SJCRH30 (cell line): ENCODE results near the gene NME9. TPM values are rescaled to one million over a fixed set of nuclear protein-coding genes. Genes with fewer than 3 reads are reported as not detected.
"Not testable (repeated sequence)": the region's sequence is repeated elsewhere in the genome, so short reads cannot be mapped to it uniquely, and the experiment has no call there.

Source experiments
- DNase-seq, 2 experiments: peaks; one replicate each; pipeline ENCODE4 v3.0.0-alpha.2; 2015 to 2020
- H3K27ac ChIP-seq: fragments of 250-450 bp; sonication (Bioruptor Pico); 2 replicates; pipeline ENCODE4 v1.5.1; 2020; ENCODE audit warnings: mild to moderate bottlenecking, moderate library complexity
- H3K27me3 ChIP-seq: fragments of 250-450 bp; sonication (Bioruptor Pico); 2 replicates; pipeline ENCODE4 v1.5.1; 2020; ENCODE audit warnings: mild to moderate bottlenecking, moderate library complexity
- H3K36me3 ChIP-seq: fragments of 250-450 bp; sonication (Bioruptor Pico); 2 replicates; pipeline ENCODE4 v1.5.1; 2020; ENCODE audit warnings: mild to moderate bottlenecking, moderate library complexity
- H3K4me1 ChIP-seq: fragments of 250-450 bp; sonication (Bioruptor Pico); 2 replicates; pipeline ENCODE4 v1.5.1; 2020; ENCODE audit warnings: mild to moderate bottlenecking, moderate library complexity
- H3K4me3 ChIP-seq: fragments of 250-450 bp; sonication (Bioruptor Pico); 2 replicates; pipeline ENCODE4 v1.5.1; 2020; ENCODE audit warnings: mild to moderate bottlenecking, moderate library complexity
- H3K9me3 ChIP-seq: fragments of 250-450 bp; sonication (Bioruptor Pico); replicated peaks from 2 replicates; pipeline ENCODE4 v1.5.1; 2020; ENCODE audit warnings: mild to moderate bottlenecking, moderate library complexity
- total RNA-seq: library from RNA; depleted of rRNA; stranded (reverse); fragments of >200 nt; shearing (Covaris generic); gene quantifications from 2 replicates; pipeline ENCODE4 v1.2.3, GENCODE V29; 2014; rRNA removed

NME9 gene, protein sequence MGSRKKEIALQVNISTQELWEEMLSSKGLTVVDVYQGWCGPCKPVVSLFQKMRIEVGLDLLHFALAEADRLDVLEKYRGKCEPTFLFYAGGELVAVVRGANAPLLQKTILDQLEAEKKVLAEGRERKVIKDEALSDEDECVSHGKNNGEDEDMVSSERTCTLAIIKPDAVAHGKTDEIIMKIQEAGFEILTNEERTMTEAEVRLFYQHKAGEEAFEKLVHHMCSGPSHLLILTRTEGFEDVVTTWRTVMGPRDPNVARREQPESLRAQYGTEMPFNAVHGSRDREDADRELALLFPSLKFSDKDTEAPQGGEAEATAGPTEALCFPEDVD
- total RNA-seq, result 0.08 TPM in 1 of 2 replicates, not detected in the other

DNA sequence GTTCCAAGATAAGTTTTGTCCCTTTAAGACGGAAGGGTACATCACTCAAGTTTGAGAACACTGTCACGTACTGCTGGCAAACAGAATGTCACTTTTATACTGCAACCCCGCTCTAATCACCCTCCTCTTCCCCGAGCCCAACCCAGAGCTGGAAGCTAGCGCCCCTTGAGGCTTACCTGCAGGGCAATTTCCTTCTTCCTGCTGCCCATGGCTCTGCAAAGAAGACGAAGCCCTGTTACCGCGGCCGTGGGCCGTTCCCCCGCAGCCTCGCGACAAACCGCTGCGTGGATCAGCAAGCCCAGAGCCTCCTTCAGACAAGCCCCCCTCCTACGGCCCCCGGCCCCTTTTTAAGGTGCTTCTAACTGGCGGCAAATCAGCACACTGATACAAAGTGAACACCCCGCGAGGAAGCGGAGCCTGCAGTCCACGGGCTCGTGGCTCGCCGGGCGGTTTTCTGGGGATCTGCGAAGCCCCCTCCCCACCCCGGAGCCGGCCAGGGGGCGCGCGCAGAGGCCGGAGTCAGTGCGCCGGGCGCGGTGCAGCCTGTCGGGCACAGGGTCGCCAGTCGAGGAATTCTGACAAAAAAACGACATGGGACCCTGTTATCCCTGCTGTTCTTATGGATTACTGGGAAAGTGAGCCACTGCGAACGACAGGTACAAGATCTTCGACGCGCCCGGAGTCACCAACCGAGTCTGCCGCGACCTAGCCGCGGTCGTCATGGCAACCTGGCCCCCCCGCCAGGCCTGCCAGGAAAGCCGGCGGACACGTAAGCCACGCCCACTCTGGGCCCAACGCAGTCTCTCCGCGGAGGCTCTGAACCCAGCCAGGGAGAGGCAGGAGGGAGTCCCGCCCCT lies at the start of gene NME9:
Gene NME9, minus strand, starts transcription at position 725 of the 857 bp plus-strand sequence. Its CDS starts 516 bp downstream, at position 209.
- Histone ChIP-seq H3K27me3 (no peaks in the 10 kb centered on the region), H3K4me3 (peak within 1 kb of the TSS; percentile 58), H3K27ac (no peak within 1 kb of the TSS), H3K9me3 (no peaks in the 10 kb centered on the region), H3K4me1 (peaks cover 18% of the 10 kb centered on the region), H3K36me3 (no peaks in the 10 kb centered on the region)
- peak; percentile 94 to 95 for DNase-seq

DNA sequence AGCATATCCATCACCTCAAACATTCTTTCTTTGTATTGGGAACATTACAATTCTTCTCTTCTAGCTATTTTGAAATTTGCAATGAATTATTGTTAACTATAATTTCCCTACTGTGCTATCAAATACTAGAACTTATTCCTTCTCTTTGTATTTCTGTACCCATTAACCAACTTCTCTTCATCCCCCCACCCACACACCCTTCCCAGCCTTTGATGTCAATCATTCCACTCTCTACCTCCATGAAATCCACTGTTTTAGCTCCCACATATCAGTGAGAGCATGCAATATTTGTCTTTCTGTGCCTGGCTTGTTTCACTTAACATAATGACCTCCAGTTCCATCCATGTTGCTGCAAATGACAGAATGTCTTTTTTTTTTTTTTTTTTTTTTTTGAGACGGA lies 49.3 kb upstream of the NME9 start:
- Histone ChIP-seq H3K27ac (no peak overlapping the region), H3K4me3 (no peak overlapping the region), H3K4me1 (peaks cover 17% of the 10 kb centered on the region; the same call in 1 of the 2 replicates), H3K27me3 (no peaks in the 10 kb centered on the region), H3K36me3 (peaks cover 10% of the 10 kb centered on the region), H3K9me3 (no peaks in the 10 kb centered on the region)
- DNase-seq, result no peak

DNA sequence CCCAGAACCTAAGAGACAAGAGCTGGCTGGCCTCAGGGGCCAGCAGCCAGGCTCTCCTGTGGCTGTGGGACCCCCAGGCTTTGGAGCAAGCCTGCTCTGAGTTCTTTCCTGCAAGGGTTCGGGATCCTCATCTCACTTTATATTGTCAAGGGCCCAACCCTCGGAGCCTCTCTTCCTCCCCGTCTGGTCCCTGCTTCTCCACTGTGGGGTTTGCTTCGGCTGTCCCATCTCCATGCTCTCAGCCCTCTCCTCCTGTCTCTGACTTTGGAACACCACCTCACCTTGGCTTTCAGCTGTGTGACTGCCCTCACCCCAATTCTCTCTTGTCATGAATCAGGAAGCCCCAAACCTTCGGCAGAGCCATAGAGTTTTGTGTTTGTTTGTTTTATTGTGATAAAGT lies 48.7 kb upstream of the NME9 start:
- H3K27me3 ChIP-seq, result no peaks in the 10 kb centered on the region
- H3K4me3 ChIP-seq, result no peak overlapping the region
- H3K36me3 ChIP-seq, result peaks cover 15% of the 10 kb centered on the region
- H3K4me1 ChIP-seq, result peaks cover 17% of the 10 kb centered on the region; the same call in 1 of the 2 replicates
- H3K9me3 ChIP-seq, result no peaks in the 10 kb centered on the region
- DNase-seq, result no peak
- no peak overlapping the region for H3K27ac ChIP-seq

DNA sequence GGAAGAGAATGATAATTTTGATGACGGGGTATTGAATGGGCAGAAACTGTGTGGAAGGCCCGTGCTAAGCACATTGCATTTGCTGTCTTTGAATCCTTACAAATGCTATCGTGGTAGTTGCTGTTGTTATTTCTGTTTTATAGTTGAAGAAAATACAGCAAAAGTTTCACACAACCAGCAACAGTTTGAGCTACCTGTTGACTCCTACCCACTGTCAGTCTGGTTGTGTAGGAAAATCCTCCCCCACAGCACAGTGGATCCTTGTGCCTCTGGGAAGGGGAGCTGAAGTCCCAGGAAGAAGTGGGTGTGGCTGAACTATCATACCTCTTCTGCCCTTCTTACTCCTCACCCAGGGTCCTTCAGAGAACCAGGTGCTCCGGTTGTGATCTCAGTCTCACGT lies 48.2 kb upstream of the NME9 start:
- no peak for DNase-seq
- H3K36me3 ChIP-seq, result peaks cover 16% of the 10 kb centered on the region
- H3K27ac ChIP-seq, result no peak overlapping the region
- H3K27me3 ChIP-seq, result no peaks in the 10 kb centered on the region
- H3K4me3 ChIP-seq, result no peak overlapping the region
- H3K9me3 ChIP-seq, result no peaks in the 10 kb centered on the region
- H3K4me1 ChIP-seq, result peaks cover 17% of the 10 kb centered on the region; the same call in 1 of the 2 replicates

DNA sequence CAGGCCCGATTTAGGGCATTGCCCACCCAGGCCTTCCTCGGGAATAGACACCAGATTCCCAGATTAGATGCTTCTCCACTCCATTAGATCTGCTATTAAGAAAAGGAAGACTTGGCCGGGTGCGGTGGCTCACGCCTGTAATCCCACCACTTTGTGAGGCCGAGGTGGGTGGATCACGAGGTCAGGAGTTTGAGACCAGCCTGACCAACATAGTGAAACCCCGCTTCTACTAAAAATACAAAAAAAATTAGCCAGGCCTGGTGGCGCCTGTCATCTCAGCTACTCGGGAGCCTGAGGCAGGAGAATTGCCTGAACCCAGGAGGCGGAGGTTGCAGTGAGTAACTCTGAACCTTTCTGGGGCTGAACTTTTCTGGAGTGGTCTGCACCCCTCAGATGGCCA lies 47.6 kb upstream of the NME9 start:
- Histone ChIP-seq H3K4me1 (peaks cover 13% of the 10 kb centered on the region; the same call in 1 of the 2 replicates), H3K36me3 (peaks cover 16% of the 10 kb centered on the region)
- H3K27me3 ChIP-seq, H3K27ac ChIP-seq, H3K9me3 ChIP-seq, H3K4me3 ChIP-seq, DNase-seq: not testable (repeated sequence)

DNA sequence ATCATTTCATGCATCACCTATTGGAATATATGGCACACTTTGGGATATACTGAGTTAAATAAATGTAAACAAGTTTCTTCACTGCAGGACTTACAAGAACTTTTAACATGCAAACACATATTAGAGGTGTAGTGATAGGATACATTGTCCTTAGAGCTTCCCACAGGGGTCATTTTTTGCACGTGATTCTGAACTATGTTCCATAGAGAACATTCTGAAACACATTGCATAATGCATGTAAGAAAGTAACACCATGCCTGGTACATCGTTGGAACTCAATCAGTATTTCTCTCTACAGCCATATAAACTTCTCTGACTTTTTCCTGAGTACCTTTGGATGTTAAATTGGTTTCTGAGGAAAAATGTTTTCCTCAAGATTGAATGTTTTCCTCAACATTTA lies 47.0 kb upstream of the NME9 start:
- no peaks in the 10 kb centered on the region for H3K27me3 ChIP-seq
- no peaks in the 10 kb centered on the region for H3K9me3 ChIP-seq
- H3K27ac ChIP-seq, result no peak overlapping the region
- peaks cover 7% of the 10 kb centered on the region; the same call in 1 of the 2 replicates for H3K4me1 ChIP-seq
- H3K36me3 ChIP-seq, result peaks cover 16% of the 10 kb centered on the region
- no peak overlapping the region for H3K4me3 ChIP-seq
- DNase-seq, result no peak

DNA sequence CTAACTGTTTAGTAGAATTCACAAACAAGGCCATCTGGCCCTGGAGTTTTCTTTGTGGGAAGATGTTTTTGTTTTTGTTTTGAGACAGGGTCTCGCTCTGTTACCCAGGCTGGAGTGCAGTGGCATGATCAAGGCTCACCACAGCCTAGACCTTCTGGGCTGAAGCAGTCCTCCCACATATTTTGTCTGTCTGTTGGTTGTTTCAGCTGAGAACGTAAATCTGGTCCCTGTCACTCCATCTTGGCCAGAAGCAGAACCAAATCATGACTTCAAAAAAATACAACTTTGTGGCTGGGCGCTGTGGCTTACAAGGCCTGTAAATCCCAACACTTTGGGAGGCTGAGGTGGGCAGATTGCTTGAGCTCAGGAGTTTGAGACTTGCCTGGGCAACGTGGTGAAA lies 45.8 kb upstream of the NME9 start:
- Histone ChIP-seq H3K27me3 (no peaks in the 10 kb centered on the region), H3K27ac (no peak overlapping the region), H3K4me1 (peaks cover under 1% of the 10 kb centered on the region; the same call in 1 of the 2 replicates), H3K36me3 (peaks cover 19% of the 10 kb centered on the region), H3K9me3 (0 out of 2 replicates have a peak, but pooled peaks cover 3% of the 10 kb centered on the region), H3K4me3 (no peak overlapping the region)
- no peak for DNase-seq

DNA sequence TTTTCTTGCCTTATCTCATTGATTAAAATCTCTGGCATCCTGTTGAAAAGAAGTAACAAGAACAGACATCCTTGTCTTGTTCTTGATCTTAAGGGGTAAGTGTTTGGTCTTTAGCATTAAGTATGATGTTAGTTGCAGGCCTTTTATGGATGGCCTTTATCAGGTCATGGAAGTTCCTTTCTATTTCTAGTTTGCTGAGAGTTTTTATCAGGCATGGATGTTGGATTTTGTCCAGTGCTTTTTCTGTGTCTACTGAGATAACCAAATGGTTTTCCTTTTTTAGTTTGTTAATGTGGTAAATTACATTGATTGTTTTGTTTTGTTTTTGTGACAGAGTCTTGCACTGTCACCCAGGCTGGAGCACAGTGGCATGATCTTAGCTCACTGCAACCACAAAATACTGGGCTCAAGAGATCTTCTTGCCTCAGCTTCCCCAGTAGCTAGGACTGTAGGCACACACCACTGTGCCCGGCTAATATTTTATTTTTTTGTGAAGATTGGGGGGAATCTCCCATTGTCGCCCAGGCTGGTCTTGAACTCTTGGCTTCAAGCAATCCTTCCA lies 45.0 kb upstream of the NME9 start:
- DNase-seq, result no peak

DNA sequence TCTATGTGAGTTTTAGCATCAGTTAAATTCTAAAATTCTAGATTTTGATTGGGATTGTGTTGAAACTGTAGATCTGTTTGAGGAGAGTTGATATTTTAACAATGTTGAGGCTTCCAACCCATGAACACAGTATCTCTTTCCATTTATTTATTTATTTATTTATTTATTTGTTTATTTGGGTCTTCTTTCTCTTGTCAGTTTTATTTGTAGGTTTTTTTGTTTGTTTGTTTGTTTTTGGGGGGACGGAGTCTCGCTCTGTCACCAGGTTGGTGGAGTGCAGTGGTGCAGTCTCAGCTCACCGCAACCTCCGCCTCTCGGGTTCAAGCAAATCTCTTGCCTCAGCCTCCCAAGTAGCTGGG lies 44.1 kb upstream of the NME9 start:
- H3K36me3 ChIP-seq, result peaks cover 19% of the 10 kb centered on the region
- no peak overlapping the region for H3K27ac ChIP-seq
- no peak for DNase-seq
- no peak overlapping the region for H3K4me3 ChIP-seq
- H3K9me3 ChIP-seq, result 0 out of 2 replicates have a peak, but pooled peaks cover 3% of the 10 kb centered on the region
- H3K27me3 ChIP-seq, result no peaks in the 10 kb centered on the region
- peaks cover 18% of the 10 kb centered on the region for H3K4me1 ChIP-seq

More for the DNA sequence above, 45.0 kb upstream of the NME9 start:
- Histone ChIP-seq H3K9me3 (0 out of 2 replicates have a peak, but pooled peaks cover 3% of the 10 kb centered on the region), H3K36me3 (peaks cover 19% of the 10 kb centered on the region), H3K4me1 (peaks cover 8% of the 10 kb centered on the region), H3K27ac (no peak overlapping the region), H3K27me3 (no peaks in the 10 kb centered on the region), H3K4me3 (no peak overlapping the region)

DNA sequence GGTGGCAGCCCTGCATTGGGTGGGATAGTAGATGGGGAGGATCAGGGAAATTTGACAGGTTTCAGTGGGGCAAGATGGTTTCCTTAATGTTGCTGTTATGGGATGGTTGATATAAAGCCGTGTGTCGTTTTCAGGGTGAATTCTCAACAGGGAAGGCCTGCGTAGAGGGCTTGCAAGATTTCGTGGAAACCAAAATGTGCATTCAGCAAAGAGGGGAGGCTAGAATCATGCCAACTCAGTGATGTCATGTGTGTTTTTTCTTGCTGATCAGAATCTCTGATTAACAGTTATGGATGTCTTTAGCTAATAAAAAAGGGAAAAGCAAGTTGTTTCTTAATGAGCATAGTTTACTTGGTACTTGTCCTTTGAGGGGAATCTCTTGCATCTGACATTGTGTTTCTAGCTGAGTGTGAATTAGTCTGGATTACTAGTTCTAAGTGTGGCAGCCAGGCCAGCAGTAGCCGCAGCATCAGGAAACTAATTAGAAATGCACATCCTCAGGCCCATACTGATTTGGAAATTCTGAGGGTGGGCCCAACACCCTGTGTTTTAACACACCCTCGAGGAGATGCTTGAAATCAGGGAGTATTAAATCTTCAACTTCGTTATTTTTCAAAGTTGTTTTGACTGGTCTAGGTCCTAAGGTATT lies 43.6 kb upstream of the NME9 start:
- Histone ChIP-seq H3K36me3 (peaks cover 19% of the 10 kb centered on the region), H3K9me3 (0 out of 2 replicates have a peak, but pooled peaks cover 3% of the 10 kb centered on the region), H3K4me3 (no peak overlapping the region), H3K27ac (no peak overlapping the region), H3K4me1 (peaks cover 21% of the 10 kb centered on the region), H3K27me3 (no peaks in the 10 kb centered on the region)
- no peak for DNase-seq

DNA sequence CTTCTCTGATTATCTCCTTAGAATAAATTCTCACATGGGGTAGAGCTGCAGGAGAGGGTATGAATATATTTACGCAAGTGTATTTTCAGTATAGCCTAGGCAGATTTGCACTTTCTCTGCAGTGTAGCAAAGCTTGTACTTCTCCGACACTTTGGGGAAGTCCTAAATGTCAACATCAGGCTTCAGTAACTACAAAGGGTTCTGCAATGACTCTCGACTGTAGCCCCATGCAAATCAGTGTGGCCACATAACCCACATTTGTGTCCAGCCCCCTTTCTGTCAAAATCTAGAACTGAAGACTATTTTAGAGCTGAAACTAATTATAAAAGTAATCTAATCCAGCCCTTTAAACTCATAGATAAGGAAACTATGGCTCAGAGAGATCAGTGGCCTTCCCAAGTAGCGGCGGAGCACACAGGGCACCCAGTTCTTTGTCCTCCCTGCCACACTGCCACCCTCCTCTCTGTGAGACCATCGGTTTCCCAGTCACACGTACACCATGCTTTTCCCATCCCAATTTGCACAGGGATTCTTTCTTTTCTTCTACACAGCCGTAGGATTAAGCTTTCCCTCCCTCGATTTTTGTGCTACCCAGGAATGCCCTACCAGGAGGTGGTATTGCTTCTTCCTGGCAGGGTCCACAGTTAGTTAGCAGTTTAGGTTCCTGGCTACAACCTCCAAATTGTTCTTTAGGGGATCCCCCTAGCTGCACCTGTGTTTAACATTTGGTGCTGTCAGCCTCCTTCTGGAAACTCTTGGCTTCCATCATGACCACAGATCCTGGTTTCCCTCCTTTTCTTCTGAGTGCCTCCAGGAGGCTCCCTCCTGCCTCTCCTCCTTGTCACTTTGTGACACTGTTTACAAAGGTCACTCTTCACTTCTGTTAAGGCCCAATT lies 41.7 kb upstream of the NME9 start:
- H3K4me1 ChIP-seq, result peaks cover 24% of the 10 kb centered on the region
- no peak overlapping the region for H3K27ac ChIP-seq
- H3K4me3 ChIP-seq, result no peak overlapping the region
- H3K36me3 ChIP-seq, result peaks cover 19% of the 10 kb centered on the region
- 0 out of 2 replicates have a peak, but pooled peaks cover 3% of the 10 kb centered on the region for H3K9me3 ChIP-seq
- DNase-seq, result no peak
- H3K27me3 ChIP-seq, result no peaks in the 10 kb centered on the region

DNA sequence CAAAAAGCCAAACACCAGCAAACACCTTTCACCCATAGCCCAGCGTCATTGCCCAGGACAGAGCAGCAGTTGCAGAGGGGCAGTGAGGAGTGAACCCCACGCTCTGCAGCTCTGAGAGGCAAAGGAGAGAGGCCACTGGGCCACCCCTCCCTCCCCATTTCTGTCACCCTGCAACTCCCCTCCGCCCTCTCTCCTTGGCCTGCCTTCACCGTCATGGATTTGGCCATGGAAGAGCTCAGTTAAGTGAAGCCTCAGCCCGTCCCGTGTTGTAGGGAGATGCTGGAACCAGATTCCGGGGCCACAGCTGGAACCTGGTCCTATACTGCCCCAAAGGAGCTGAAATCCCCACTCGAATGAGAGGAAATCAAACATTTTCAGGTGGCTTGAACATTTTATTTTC lies 40.7 kb upstream of the NME9 start:
- Histone ChIP-seq H3K27ac (peak overlapping the region; percentile 39; the same call in 1 of the 2 replicates), H3K4me1 (peaks cover 24% of the 10 kb centered on the region), H3K27me3 (no peaks in the 10 kb centered on the region), H3K36me3 (peaks cover 19% of the 10 kb centered on the region), H3K4me3 (no peak overlapping the region), H3K9me3 (0 out of 2 replicates have a peak, but pooled peaks cover 3% of the 10 kb centered on the region)
- DNase-seq, result no peak

DNA sequence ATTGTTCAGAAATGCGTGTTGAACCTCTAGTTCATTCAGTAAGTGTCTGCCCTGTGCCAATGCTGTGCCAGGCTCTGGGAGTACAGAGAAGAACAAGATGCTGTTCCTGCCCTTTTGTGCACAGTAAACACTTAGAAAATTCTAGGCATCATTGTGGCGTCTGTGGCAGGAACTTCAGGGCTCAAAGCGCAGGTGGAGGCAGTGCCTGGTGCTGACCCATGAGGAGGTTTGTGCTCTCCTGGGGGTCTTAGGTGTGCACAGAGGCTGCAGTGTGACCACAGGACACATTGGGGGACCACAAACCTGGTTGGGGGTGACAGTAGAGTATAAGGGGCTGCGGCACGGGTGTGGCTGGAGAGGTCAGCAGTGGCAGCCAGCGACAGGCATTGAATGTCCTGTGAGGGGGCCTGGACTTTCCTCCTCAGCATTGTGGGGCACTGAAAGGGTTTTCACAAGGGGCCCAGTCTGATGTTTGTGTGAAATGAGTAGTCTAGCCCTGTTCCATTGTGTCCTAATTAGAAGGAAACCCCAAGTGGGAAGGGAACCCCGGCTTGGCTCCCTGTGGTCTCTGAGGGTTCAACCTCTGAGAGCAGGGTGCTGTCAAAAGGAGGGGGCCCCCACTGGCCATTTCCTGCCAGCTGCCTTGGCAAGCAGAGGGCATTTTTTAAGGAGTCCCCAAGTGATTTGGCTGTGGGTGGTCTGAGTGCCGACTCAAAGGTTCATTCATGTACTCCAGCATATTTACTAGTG lies 39.7 kb upstream of the NME9 start:
- H3K4me3 ChIP-seq, result no peak overlapping the region
- peak; percentile 65 to 71 for DNase-seq

More for the DNA sequence above, 39.7 kb upstream of the NME9 start:
- peak overlapping the region; percentile 39 for H3K27ac ChIP-seq
- no peaks in the 10 kb centered on the region for H3K27me3 ChIP-seq
- peaks cover 11% of the 10 kb centered on the region for H3K36me3 ChIP-seq
- peaks cover 24% of the 10 kb centered on the region for H3K4me1 ChIP-seq
- H3K9me3 ChIP-seq, result 0 out of 2 replicates have a peak, but pooled peaks cover 3% of the 10 kb centered on the region
